Measurements from ENCODE around the gene PUDP. TPM values are rescaled to one million over a fixed set of nuclear protein-coding genes. Genes with fewer than 3 reads are reported as not detected.

PUDP gene
- total RNA-seq, 1 donor from 2014 or later = 4.5 TPM

- FAIRE-seq = no peak
- DNase-seq (ENCODE audit: low spot score in 2 of 2) = peak; percentile 61 to 65
Measured at GRCh38 chrX:7147413-7147977, 458 bp downstream of the PUDP start, which contains the start of gene STS. STS (plus strand) TSS chrX:7147712; CDS start chrX:7253200, 105,488 bp downstream.

- DNase-seq (ENCODE audit: low spot score in 2 of 2) = no peak
- no peak for FAIRE-seq
Measured at GRCh38 chrX:7146703-7147412, 1.1 kb downstream of the PUDP start.

GRCh38 chrX:7146020-7146702 lies 1.8 kb downstream of the PUDP start:
- DNase-seq (ENCODE audit: low spot score in 2 of 2) (no peak), FAIRE-seq (no peak)

- FAIRE-seq (no peak), DNase-seq (ENCODE audit: low spot score in 2 of 2) (no peak)
Measured at GRCh38 chrX:7145454-7145853, 2.5 kb downstream of the PUDP start.

- FAIRE-seq = no peak
- DNase-seq (ENCODE audit: low spot score in 2 of 2) = no peak
Measured at GRCh38 chrX:7143941-7144525, 3.9 kb downstream of the PUDP start.

- no peak for DNase-seq (ENCODE audit: low spot score in 2 of 2)
- FAIRE-seq = no peak
Measured at GRCh38 chrX:7143076-7143475, 4.9 kb downstream of the PUDP start.

GRCh38 chrX:7139202-7140081 lies 8.5 kb downstream of the PUDP start:
- no peak for DNase-seq (ENCODE audit: low spot score in 2 of 2)
- no peak for FAIRE-seq

GRCh38 chrX:7134981-7135380 lies 13.0 kb downstream of the PUDP start:
- no peak for FAIRE-seq
- DNase-seq (ENCODE audit: low spot score in 2 of 2) = no peak

GRCh38 chrX:7133050-7133440 lies 14.9 kb downstream of the PUDP start:
- no peak for FAIRE-seq
- DNase-seq (ENCODE audit: low spot score in 2 of 2) = no peak

GRCh38 chrX:7132335-7133049 lies 15.5 kb downstream of the PUDP start:
- FAIRE-seq (no peak), DNase-seq (ENCODE audit: low spot score in 2 of 2) (no peak)

GRCh38 chrX:7131621-7132020 lies 16.3 kb downstream of the PUDP start:
- DNase-seq (ENCODE audit: low spot score in 2 of 2) (no peak), FAIRE-seq (no peak)

- no peak for DNase-seq (ENCODE audit: low spot score in 2 of 2)
- no peak for FAIRE-seq
Measured at GRCh38 chrX:7127056-7127455, 20.9 kb downstream of the PUDP start.

GRCh38 chrX:7120878-7121219 lies 27.1 kb downstream of the PUDP start:
- FAIRE-seq (no peak), DNase-seq (ENCODE audit: low spot score in 2 of 2) (no peak)

- DNase-seq (ENCODE audit: low spot score in 2 of 2) (no peak), FAIRE-seq (no peak)
Measured at GRCh38 chrX:7119950-7120877, 27.7 kb downstream of the PUDP start.

GRCh38 chrX:7117587-7117986 lies 30.4 kb downstream of the PUDP start:
- no peak for DNase-seq (ENCODE audit: low spot score in 2 of 2)
- FAIRE-seq = no peak

- no peak for FAIRE-seq
- DNase-seq (ENCODE audit: low spot score in 2 of 2) = no peak
Measured at GRCh38 chrX:7116081-7116480, 31.9 kb downstream of the PUDP start.

- DNase-seq (ENCODE audit: low spot score in 2 of 2) (no peak), FAIRE-seq (no peak)
Measured at GRCh38 chrX:7115557-7115956, 32.4 kb downstream of the PUDP start.

GRCh38 chrX:7112071-7112470 lies 35.9 kb downstream of the PUDP start:
- FAIRE-seq = no peak
- no peak for DNase-seq (ENCODE audit: low spot score in 2 of 2)

GRCh38 chrX:7111518-7111917 lies 36.4 kb downstream of the PUDP start:
- DNase-seq (ENCODE audit: low spot score in 2 of 2) (no peak), FAIRE-seq (no peak)

Data from frontal cortex (tissue), 4 donors.